H1 (cell line): ENCODE data around the gene RNF144A. TPM values are rescaled to one million over a fixed set of nuclear protein-coding genes. Genes with fewer than 3 reads are reported as not detected.

ENCODE experiments used
- KDM1A ChIP-seq: fragments of 200-600, 300-600 bp; sonication (generic); IDR thresholded peaks from 2 replicates; pipeline ENCODE4 v1.7.1; 2016; ENCODE audit warnings: mild to moderate bottlenecking, low read length, borderline replicate concordance
- MAFK ChIP-seq: IDR thresholded peaks from 2 replicates; pipeline ENCODE4 v1.6.1; 2012; ENCODE audit warnings: low read depth, mild to moderate bottlenecking, improper control_type of control experiment, low read length
- POU5F1 ChIP-seq: IDR thresholded peaks from 2 replicates; pipeline ENCODE4 v1.6.1; 2011; ENCODE audit warnings: low read depth, mild to moderate bottlenecking, low read length, moderate library complexity
- RNF2 ChIP-seq: fragments of 200-900, 300-1000 bp; sonication (generic); IDR thresholded peaks from 2 replicates; pipeline ENCODE4 v1.7.1; 2016; ENCODE audit warnings: borderline replicate concordance, low read depth, mild to moderate bottlenecking, antibody characterized with exemption, low read length; ENCODE audit not compliant: poor library complexity, severe bottlenecking; ENCODE audit errors: missing control alignments
- SIX5 ChIP-seq: IDR thresholded peaks from 2 replicates; pipeline ENCODE4 v1.6.1; 2011; ENCODE audit warnings: mild to moderate bottlenecking, low read depth, low read length
- TEAD4 ChIP-seq: IDR thresholded peaks from 2 replicates; pipeline ENCODE4 v1.6.1; 2012; ENCODE audit warnings: low read depth, low read length, inconsistent platforms, mixed read lengths
- polyA plus RNA-seq, 7 experiments: library from polyadenylated mRNA; depleted of rRNA in 3 of 7; stranded (reverse) in 5 of 7; unstranded in 2 of 7; fragments of >200 nt in 5 of 7; fragments of 200-250 nt in 2 of 7; gene quantifications; 1 replicate in 5 of 7; 2 replicates in 1 of 7; 4 replicates in 1 of 7; pipeline versions ENCODE4 v1.2.1 to v1.2.3, GENCODE V29; 2011 to 2013; ENCODE audit warnings: missing spikeins in 2 of 7, mixed read lengths in 2 of 7
- total RNA-seq: library from RNA; stranded (reverse); fragmentation: NEBNext Ultra II Directional; extraction: Animal tissue kit (Norgen Biotek cat#: 25700); gene quantifications from 2 replicates; pipeline ENCODE4 v1.2.1, GENCODE V29; 2021
- TF ChIP-seq, protein P1 (sequence below): IDR thresholded peaks from 2 replicates; pipeline ENCODE4 v1.6.1; 2011; ENCODE audit warnings: low read depth, mild to moderate bottlenecking, low read length; ENCODE audit not compliant: insufficient read depth

Gene RNF144A
- total and polyA plus RNA-seq, 2 of the 8 experiments (the other 6 are each of a cell fraction or from before 2014, with no cell fraction given) = 14.0 to 15.0 TPM

DNA sequence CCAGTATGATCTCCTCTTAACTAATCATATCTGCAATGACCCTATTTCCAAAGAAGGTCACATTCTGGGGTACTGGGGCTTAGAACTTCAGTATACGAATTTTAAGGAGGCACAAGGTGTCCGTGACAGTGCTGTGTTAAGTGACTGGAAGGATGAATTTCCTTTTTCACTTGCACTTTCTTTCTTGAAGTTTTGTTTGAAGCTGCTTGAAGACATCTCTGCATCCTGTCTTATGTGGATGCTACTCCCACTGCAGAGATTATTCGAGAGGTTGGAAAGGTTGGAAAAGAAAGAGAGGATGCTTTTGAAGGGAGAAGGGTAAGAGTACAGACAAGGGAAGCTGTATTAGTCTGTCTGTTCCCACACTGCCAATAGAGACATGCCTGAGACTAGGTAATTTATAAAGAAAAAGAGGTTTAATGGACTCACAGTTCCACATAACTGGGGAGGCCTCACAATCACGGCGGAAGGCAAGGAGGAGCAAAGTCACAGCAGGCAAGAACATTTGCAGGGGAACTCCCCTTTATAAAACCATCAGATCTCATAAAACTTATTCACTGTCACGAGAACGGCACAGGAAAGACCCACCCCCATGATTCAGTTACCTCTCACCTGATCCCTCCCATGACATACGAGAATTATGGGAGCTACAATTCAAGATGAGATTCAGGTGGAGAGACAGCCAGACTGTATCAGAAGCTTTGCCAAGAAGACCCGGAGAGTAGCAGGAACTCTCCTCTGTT lies 3.6 kb upstream of the RNF144A start (continued):
- TF ChIP-seq SIX5 = no peak
- TF ChIP-seq KDM1A = no peak
- no peak for TF ChIP-seq MAFK
- no peak for TF ChIP-seq RNF2
- TF ChIP-seq, protein P1, sequence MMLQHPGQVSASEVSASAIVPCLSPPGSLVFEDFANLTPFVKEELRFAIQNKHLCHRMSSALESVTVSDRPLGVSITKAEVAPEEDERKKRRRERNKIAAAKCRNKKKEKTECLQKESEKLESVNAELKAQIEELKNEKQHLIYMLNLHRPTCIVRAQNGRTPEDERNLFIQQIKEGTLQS = no peak
- TF ChIP-seq TEAD4 = no peak
- no peak for TF ChIP-seq POU5F1
- TF ChIP-seq, all 59 proteins: peak for 0
